Hematopoietic multipotent progenitor cell treated with erythropoietin and hydrocortisone succinate and interleukin-3 and kit ligand, for 4 days (in vitro differentiated cells): ENCODE results near the gene LTA.

Experiments
- DNase-seq: peaks from one replicate; pipeline ENCODE4 v3.0.0-alpha.2; 2015

Gene LTA, protein sequence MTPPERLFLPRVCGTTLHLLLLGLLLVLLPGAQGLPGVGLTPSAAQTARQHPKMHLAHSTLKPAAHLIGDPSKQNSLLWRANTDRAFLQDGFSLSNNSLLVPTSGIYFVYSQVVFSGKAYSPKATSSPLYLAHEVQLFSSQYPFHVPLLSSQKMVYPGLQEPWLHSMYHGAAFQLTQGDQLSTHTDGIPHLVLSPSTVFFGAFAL

DNA sequence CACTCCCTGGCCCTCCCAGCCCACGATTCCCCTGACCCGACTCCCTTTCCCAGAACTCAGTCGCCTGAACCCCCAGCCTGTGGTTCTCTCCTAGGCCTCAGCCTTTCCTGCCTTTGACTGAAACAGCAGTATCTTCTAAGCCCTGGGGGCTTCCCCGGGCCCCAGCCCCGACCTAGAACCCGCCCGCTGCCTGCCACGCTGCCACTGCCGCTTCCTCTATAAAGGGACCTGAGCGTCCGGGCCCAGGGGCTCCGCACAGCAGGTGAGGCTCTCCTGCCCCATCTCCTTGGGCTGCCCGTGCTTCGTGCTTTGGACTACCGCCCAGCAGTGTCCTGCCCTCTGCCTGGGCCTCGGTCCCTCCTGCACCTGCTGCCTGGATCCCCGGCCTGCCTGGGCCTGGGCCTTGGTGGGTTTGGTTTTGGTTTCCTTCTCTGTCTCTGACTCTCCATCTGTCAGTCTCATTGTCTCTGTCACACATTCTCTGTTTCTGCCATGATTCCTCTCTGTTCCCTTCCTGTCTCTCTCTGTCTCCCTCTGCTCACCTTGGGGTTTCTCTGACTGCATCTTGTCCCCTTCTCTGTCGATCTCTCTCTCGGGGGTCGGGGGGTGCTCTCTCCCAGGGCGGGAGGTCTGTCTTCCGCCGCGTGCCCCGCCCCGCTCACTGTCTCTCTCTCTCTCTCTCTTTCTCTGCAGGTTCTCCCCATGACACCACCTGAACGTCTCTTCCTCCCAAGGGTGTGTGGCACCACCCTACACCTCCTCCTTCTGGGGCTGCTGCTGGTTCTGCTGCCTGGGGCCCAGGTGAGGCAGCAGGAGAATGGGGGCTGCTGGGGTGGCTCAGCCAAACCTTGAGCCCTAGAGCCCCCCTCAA lies at the start of gene LTA:
Gene LTA (plus strand): TSS at position 249 of the 871 bp plus-strand sequence. CDS start 454 bp downstream, at position 703.
- DNase-seq = no peak

- DNase-seq = peak; percentile 73
Observed at GRCh38 chr6:31525553-31525931, 46.5 kb upstream of the LTA start.

- DNase-seq = peak; percentile 18
Observed at GRCh38 chr6:31525932-31526591, 46.0 kb upstream of the LTA start.

GRCh38 chr6:31528307-31528777 lies 43.7 kb upstream of the LTA start:
- peak; percentile 39 for DNase-seq

- no peak for DNase-seq
Observed at GRCh38 chr6:31528821-31529328, 43.2 kb upstream of the LTA start, which contains the start of gene MCCD1. TSS of gene MCCD1 (plus strand) at chr6:31528962. CDS start at chr6:31529015, 53 bp downstream.

DNA sequence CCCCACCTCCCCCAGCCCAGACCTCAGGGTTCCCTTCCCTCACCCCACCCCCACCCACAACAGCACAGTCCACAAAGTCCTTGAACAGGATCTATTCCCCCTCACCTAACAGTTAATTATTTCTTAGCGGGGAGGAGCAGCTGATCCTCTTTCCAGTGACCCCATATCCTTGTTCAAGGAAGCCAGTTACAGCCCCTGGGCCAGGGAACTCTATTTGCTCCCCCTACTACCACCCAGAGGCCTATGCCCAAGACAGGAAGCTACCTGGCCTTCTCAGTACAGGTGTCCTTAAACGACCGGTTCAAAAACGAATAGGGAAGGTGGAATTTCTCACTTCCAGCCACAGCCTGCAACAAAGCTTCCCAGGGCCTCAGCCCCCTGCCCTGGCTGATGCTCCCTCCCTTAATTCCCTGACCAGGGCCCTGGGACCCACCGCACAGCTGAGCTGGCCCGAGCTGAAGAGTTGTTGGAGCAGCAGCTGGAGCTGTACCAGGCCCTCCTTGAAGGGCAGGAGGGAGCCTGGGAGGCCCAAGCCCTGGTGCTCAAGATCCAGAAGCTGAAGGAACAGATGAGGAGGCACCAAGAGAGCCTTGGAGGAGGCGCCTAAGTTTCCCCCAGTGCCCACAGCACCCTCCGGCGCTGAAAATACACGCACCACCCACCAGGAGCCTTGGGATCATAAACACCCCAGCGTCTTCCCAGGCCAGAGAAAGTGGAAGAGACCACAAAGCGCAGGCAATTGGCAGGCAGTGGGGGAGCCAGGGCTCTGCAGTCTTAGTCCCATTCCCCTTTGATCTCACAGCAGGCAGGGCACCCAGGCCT lies 42.5 kb upstream of the LTA start:
- DNase-seq = peak; percentile 18

DNA sequence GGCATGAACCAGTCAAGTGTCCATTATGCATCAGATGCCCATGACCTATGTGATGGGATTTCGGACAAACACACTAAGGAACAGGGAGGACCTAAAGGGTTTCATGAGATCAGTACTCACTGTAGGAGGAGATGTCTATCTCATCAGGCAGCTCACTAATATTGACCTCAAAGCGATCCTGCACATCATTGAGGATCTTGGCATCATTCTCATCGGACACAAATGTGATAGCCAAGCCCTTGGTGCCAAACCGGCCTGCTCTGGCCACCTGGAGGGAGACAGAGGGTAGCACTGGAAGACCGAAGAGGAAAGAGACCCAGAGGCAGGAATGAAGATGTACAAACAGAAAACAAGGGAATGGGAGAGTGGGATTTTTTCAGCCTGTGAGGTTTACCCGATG lies 41.4 kb upstream of the LTA start:
- no peak for DNase-seq

DNA sequence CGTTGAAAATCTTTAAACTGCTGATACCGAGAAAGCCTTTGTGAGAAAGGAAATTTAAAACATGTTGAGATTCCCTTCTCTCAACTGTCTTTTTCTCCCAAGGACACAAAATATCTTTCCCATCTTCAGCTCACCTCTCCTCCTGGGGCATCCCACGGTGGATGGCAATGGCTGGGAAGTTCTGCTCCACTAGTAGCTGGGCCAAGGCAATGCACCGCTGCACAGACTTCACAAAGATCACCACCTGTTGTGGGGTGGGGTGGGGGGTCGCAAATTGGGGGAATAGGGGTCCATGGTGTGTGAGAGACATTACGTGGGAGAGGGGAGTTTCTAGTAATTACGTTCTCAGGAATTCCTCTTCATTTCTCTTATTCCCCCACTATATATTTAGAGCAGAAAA lies 40.9 kb upstream of the LTA start:
- no peak for DNase-seq

GRCh38 chr6:31531771-31532643 lies 40.1 kb upstream of the LTA start:
- DNase-seq = no peak

DNA sequence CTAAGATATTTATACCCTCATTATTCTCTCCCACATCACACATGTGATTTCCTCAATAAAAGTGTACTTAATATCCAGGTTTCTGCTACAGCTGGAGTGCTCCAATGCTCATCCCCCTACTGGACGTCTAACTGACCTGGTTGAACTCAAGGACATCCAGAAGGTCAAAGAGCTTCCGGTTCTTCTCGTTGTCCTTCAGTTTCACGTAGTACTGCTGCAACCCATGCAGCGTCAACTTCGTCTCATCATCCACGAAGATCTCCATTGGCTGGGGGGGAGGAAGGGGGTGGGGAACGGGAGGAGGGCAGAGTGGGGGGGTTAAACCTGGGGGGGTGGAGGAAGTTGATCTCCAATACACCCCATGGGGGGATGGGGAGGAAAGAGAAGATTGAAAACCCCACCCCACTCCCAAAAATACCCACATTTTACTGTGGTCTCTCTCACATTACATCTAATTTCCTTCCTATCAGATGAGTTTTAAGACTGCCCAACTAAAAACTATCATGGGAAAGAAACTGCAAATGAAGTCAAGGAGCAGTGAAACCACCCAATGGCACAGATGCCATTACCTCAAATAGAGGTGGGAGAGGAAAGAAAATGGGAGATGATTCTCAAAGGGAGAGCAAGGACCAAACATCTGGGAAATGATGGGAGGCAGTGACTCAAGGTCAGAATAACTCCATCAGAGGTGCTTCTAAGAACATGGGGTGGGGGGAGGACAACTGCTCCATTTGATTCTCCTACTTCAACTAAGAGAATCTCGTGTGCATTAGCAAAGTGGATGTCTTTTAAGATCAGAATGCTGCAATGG lies 39.2 kb upstream of the LTA start:
- DNase-seq = no peak

DNA sequence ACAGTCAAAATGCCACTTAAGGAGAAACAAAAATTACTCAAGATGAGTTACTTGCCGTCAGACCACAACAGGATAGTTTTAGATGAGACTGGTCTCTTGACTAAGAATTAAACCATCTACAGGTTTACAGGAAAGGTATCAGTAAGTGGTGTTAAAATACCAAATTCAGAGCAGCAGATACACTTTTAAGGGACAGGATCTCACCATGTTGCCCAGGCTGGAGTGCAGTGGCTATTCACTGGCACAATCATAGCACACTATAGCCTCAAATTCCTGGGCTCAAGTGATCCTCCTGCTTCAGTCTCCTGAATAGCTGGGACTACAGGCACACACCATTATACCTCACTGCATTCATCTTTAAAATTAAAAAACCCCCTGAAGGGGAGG lies 38.6 kb upstream of the LTA start:
- DNase-seq = no peak

- DNase-seq = no peak
Observed at GRCh38 chr6:31534011-31534410, 38.1 kb upstream of the LTA start.

GRCh38 chr6:31534521-31535040 lies 37.5 kb upstream of the LTA start:
- DNase-seq = no peak

- DNase-seq = no peak
Observed at GRCh38 chr6:31535538-31536324, 36.4 kb upstream of the LTA start.

DNA sequence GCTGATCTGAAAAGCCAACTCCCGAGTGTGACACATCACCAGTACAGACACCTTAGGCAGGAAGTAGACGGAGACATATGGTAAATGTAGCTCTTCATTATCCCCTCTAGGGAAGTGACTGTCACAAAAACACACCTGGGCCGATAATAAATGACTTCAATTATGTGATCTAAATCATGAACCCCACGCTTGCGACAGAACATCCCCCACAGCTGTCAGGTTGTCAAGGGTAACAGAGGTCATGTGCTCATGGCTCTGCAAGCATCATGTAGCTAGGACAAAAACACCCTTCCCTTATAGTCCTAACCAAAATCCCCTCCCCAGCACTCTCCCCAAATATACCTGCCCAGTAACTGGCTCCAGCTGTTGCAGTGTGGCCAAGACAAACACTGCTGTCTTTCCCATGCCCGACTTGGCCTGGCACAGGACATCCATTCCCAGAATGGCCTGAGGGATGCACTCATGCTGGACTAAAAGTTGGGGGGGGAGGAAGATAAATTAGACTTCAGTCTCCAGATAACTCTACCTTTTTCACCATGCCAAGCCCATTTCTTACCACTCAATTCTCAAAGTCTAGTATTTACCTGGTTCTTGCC lies 33.2 kb upstream of the LTA start:
- no peak for DNase-seq

DNA sequence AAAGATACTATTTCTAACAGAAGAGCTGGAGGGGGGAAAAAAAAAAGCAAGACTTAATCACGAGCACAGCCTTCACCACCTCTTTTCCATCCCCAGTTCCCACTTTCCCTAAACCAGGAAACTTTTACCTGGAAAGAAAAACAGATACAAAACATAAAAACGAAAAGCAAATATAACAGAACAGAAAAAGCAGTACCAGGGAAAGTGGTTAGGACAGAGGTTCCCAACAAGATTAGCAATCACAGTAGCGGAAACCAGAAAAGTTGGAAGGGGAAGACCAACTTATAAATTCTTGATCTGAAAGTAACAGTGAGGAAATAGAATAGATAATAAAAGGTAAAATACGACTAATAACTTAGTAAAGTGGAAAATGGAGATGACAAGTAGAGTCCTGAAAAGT lies 31.4 kb upstream of the LTA start:
- DNase-seq = no peak

DNA sequence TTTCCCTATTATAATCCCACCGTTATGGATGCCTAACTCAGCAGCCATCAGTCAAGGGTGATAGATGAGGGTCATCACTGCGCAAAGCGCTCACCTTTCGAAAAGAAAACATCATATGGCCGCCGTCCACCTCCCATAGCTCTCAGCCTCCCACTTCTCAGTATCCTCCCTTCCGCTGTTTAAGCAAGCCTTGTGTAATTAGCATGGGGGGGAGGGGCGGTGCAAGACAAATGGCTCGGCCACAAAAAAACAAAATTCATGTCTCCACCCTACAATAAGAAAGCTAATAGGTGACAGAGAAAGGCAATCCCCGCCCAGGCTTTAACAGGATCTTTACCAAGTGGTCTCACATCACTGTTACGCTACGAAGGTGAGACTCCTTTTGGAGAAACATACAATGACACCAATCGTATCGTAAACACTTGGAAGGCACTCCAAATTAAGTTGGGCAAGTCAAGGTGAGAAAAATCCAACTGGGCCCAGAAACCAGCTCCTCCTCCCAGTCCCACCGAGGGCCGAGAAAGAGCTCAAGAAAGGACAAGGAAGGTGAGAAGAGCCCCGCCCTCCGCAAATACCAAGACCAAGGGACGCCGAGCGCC lies 30.9 kb upstream of the LTA start:
- peak; percentile 92 for DNase-seq

- DNase-seq = peak; percentile 99
Observed at GRCh38 chr6:31541658-31542521, 30.2 kb upstream of the LTA start, which contains the start of gene DDX39B. TSS of gene DDX39B (minus strand) at chr6:31542003. CDS start at chr6:31540532, 1,471 bp downstream.
